CMK (cell line): ENCODE results near the gene KCNJ15.
"Not testable (repeated sequence)": the region's sequence is repeated elsewhere in the genome, so short reads cannot be mapped to it uniquely, and the experiment has no call there.

Experiments used
- DNase-seq: peaks from one replicate; pipeline ENCODE4 v3.0.0-alpha.2; 2010; ENCODE audit warnings: low read depth

Gene KCNJ15

GRCh38 chr21:38244885-38245869 is 11.6 kb upstream of the KCNJ15 start:
- DNase-seq = no peak

- DNase-seq = no peak
Measured at GRCh38 chr21:38246511-38246910, 10.3 kb upstream of the KCNJ15 start.

- DNase-seq = not testable (repeated sequence)
Measured at GRCh38 chr21:38247054-38247453, 9.7 kb upstream of the KCNJ15 start.

GRCh38 chr21:38247738-38248510 is 8.9 kb upstream of the KCNJ15 start:
- no peak for DNase-seq

- DNase-seq = no peak
Measured at GRCh38 chr21:38249256-38249655, 7.5 kb upstream of the KCNJ15 start.

GRCh38 chr21:38249696-38250278 is 7.0 kb upstream of the KCNJ15 start:
- DNase-seq = no peak

GRCh38 chr21:38250991-38251418 is 5.8 kb upstream of the KCNJ15 start:
- DNase-seq = no peak

- no peak for DNase-seq
Measured at GRCh38 chr21:38254970-38255369, 1.8 kb upstream of the KCNJ15 start.

GRCh38 chr21:38255571-38256117 is 1.1 kb upstream of the KCNJ15 start:
- DNase-seq = no peak

GRCh38 chr21:38257667-38258066 is 876 bp downstream of the KCNJ15 start:
- no peak for DNase-seq

- DNase-seq = no peak
Measured at GRCh38 chr21:38258521-38259485, 2.0 kb downstream of the KCNJ15 start.

- DNase-seq = no peak
Measured at GRCh38 chr21:38259665-38260064, 2.9 kb downstream of the KCNJ15 start.

GRCh38 chr21:38260426-38260825 is 3.6 kb downstream of the KCNJ15 start:
- DNase-seq = no peak

- no peak for DNase-seq
Measured at GRCh38 chr21:38261851-38262250, 5.1 kb downstream of the KCNJ15 start.

- no peak for DNase-seq
Measured at GRCh38 chr21:38263493-38263892, 6.7 kb downstream of the KCNJ15 start.

- no peak for DNase-seq
Measured at GRCh38 chr21:38264571-38264970, 7.8 kb downstream of the KCNJ15 start.

- no peak for DNase-seq
Measured at GRCh38 chr21:38265166-38265565, 8.4 kb downstream of the KCNJ15 start.

- no peak for DNase-seq
Measured at GRCh38 chr21:38266732-38267131, 9.9 kb downstream of the KCNJ15 start.

- no peak for DNase-seq
Measured at GRCh38 chr21:38267136-38267755, 10.5 kb downstream of the KCNJ15 start.

GRCh38 chr21:38267991-38268863 is 11.4 kb downstream of the KCNJ15 start:
- DNase-seq = no peak
